ENCODE results near the gene WFDC2. TPM values are rescaled to one million over a fixed set of nuclear protein-coding genes. Genes with fewer than 3 reads are reported as not detected.

WFDC2 gene
- total and polyA plus RNA-seq, 12 donors, result 0.33 to 1.9 (median 0.42) TPM; not detected in 7

DNA sequence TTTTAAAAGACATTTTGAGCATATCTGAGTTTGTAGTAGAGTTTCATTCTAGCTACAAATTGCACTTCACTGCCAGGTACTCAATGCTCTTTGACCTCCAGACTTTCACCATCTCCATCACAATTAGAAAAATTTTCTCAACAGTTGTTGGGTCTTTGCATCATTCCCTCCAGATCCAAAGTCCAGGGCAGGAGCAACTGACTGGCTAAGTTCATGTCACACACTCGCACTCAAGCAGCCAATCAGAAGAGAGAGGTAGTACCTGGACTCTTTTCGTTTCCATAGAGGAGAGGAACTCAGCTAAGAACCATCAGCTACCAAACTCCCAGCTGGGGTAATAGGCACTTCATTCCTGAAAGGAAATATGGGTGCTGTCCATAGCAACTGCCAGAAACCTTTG is 36.8 kb downstream of the WFDC2 start:
- H3K36me3 ChIP-seq (replicated peaks in 1 of 2), result no peaks in the 10 kb centered on the region
- H3K4me1 ChIP-seq (replicated peaks in 1 of 2), result no peaks in the 10 kb centered on the region
- H3K27ac ChIP-seq, result no peak overlapping the region
- no peak for TF ChIP-seq POLR2A (IDR thresholded peaks at IDR 0.05)
- TF ChIP-seq, protein P1, sequence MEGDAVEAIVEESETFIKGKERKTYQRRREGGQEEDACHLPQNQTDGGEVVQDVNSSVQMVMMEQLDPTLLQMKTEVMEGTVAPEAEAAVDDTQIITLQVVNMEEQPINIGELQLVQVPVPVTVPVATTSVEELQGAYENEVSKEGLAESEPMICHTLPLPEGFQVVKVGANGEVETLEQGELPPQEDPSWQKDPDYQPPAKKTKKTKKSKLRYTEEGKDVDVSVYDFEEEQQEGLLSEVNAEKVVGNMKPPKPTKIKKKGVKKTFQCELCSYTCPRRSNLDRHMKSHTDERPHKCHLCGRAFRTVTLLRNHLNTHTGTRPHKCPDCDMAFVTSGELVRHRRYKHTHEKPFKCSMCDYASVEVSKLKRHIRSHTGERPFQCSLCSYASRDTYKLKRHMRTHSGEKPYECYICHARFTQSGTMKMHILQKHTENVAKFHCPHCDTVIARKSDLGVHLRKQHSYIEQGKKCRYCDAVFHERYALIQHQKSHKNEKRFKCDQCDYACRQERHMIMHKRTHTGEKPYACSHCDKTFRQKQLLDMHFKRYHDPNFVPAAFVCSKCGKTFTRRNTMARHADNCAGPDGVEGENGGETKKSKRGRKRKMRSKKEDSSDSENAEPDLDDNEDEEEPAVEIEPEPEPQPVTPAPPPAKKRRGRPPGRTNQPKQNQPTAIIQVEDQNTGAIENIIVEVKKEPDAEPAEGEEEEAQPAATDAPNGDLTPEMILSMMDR (IDR thresholded peaks at IDR 0.05), result no peak
- intact Hi-C loops (cut with DNase I), result no loop called here
- H3K27me3 ChIP-seq, result peaks cover 15% of the 10 kb centered on the region
- WGBS, 4 donors, result 74 to 82% (median 78%) methylated on average over 2 of the region's 2 CpGs
- no peak overlapping the region for H3K4me3 ChIP-seq
- DNase-seq, result no peak
- no peaks in the 10 kb centered on the region for H3K9me3 ChIP-seq (replicated peaks in 1 of 3)

DNA sequence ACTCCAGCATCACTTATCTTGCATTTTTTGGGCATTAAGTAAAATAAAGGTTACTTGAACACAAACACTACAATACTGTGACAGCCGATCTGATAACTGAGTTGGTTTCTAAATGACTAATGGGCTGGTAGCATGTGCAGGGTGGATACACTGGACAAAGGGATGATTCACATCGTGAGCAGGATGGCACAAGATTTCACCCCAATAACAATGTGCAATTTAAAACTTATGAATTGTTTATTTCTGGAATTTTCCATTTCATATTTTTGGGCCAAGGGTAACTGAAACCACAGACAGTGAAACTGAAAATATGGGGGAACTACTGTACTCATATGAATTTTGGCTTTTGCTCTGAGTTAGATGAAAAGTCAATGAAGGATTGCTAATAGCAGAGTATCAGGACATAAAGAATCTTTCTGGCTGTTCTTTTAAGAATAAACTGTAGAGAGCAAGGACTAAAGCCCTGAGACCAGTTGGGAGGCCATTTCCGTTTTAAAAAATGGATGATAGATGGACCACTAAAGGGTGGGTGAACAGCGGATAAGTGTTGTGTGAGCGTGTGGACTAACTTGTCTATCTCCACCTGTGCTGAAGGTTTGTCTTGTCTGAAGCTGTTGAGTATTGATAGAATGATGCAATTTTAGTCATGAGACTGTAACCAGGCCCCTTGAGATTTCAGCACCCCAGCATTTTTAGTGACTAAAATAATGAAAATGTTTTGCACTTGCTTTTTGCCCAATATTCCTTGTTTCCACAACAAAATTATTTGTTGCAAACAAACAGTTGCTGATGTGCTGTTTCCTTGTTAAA is 37.7 kb downstream of the WFDC2 start:
- no peaks in the 10 kb centered on the region for H3K9me3 ChIP-seq (replicated peaks in 1 of 3)
- H3K27me3 ChIP-seq, result peaks cover 15% of the 10 kb centered on the region
- no peak overlapping the region for H3K27ac ChIP-seq
- no peaks in the 10 kb centered on the region for H3K36me3 ChIP-seq (replicated peaks in 1 of 2)
- TF ChIP-seq, protein P1 (IDR thresholded peaks at IDR 0.05), result no peak
- WGBS, 4 donors, result 56 to 67% (median 64%) methylated on average over 5 of the region's 5 CpGs
- no peak overlapping the region for H3K4me3 ChIP-seq
- DNase-seq, result no peak
- H3K4me1 ChIP-seq (replicated peaks in 1 of 2), result no peaks in the 10 kb centered on the region
- intact Hi-C loops (cut with DNase I), result no loop called here

DNA sequence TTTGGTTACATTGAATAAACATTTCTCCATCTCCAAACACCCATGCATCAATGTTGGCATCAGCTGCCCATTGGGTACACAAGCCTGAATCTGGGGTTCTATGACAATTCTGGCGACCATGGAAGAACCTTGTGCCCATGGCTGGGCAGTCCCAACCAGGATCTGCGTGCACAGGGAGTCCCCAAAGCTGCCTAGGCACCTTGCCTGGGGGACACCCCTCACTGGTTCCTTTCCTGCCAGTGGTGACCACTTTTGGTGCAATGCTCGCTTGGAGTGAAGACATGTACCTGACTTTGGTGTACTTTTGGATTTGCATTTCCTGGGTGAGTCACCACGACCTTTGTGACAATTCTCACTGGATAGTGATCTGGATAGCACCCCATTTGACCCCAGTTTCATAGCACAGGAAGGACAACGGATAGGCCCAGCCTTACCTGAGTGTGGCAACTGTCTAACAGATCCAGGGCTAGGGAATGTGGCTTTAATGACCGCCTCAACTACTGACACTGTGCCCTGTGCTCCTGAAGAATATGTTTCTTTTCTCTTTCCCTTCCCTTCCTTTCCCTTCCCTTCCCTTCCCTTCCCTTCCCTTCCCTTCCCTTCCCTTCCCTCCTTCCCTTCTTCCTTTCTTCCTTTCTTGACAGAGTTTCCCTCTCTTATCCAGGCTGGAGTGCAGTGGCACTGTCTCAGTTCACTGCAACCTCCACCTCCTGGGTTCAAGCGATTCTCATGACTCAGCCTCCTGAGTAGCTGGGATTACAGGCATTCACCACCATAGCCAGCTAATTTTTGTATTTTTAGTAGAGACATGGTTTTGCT is 38.7 kb downstream of the WFDC2 start:
- no peaks in the 10 kb centered on the region for H3K36me3 ChIP-seq (replicated peaks in 1 of 2)
- H3K9me3 ChIP-seq (replicated peaks in 1 of 3), result no peaks in the 10 kb centered on the region
- 64 to 78% (median 74%) methylated on average over 6 to 7 of the region's 7 CpGs for WGBS, 4 donors
- no peak overlapping the region for H3K4me3 ChIP-seq
- intact Hi-C loops (cut with DNase I), result no loop called here
- H3K4me1 ChIP-seq (replicated peaks in 1 of 2), result no peaks in the 10 kb centered on the region
- H3K27ac ChIP-seq, result no peak overlapping the region
- H3K27me3 ChIP-seq, result peaks cover 12% of the 10 kb centered on the region
- TF ChIP-seq, protein P1 (IDR thresholded peaks at IDR 0.05), result no peak
- TF ChIP-seq POLR2A (IDR thresholded peaks at IDR 0.05), result no peak
- no peak for DNase-seq

DNA sequence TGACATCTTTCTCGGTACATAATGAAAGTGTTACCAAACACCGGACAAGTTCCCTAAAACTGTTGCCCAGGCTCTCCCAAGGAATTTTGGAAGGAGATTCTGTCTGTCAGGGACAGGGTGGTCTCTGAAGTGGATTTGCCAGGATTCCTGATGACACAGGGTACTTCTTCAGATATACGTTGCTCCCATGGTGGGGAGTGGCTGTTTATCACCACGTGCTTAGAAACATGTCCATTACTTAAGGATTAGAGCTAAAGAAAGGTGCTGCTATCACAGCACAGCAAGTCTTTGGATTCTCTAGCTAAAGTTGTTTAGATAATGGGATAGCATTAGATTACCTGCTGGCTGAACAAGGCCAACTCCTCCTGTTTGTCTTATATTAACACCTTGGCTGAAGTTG is 39.5 kb downstream of the WFDC2 start:
- Histone ChIP-seq H3K27ac (no peak overlapping the region), H3K36me3 (replicated peaks in 1 of 2) (no peaks in the 10 kb centered on the region), H3K4me3 (no peak overlapping the region), H3K27me3 (peaks cover 6% of the 10 kb centered on the region), H3K9me3 (replicated peaks in 1 of 3) (no peaks in the 10 kb centered on the region), H3K4me1 (replicated peaks in 1 of 2) (no peaks in the 10 kb centered on the region)
- TF ChIP-seq, protein P1 (IDR thresholded peaks at IDR 0.05), result no peak
- TF ChIP-seq POLR2A (IDR thresholded peaks at IDR 0.05), result no peak
- WGBS, 4 donors, result 62 to 82% (median 71%) methylated on average over 4 of the region's 4 CpGs
- intact Hi-C loops (cut with DNase I), result no loop called here
- no peak for DNase-seq
